Natural killer cell treated with Interleukin-12 subunit alpha and Interleukin-12 subunit beta and Interleukin-15 and Interleukin-18, amount 100 ng/mL, for 72 hours (primary cell): ENCODE data around the gene CPLX3. TPM values are rescaled to one million over a fixed set of nuclear protein-coding genes. Genes with fewer than 3 reads are reported as not detected.

Source experiments
- ATAC-seq, 2 donors: fragments of 150-1000 bp; cut with Tn5 transposase in 1 of 2; sonication (Bioruptor Pico), chemical (Tn5 transposase) in 1 of 2; 2 replicates each; pipeline ENCODE4 v1.10.0; 2021
- DNase-seq: peaks from one replicate; pipeline ENCODE4 v3.0.0; 2022; ENCODE audit warnings: low spot score
- H3K27ac Mint-ChIP-seq, 2 donors: 1 replicate in 1 of 2; 2 replicates in 1 of 2; pipeline ENCODE4 v1.8.0; 2022; ENCODE audit warnings: mixed read lengths in 2 of 2, mild to moderate bottlenecking in 1 of 2, moderate library complexity in 1 of 2
- H3K27me3 Mint-ChIP-seq, 2 donors: 1 replicate in 1 of 2; 2 replicates in 1 of 2; pipeline ENCODE4 v1.8.0; 2022; ENCODE audit warnings: mixed read lengths in 2 of 2
- H3K36me3 Mint-ChIP-seq: one replicate; pipeline ENCODE4 v1.8.0; 2022; ENCODE audit warnings: mixed read lengths
- H3K4me1 Mint-ChIP-seq, 2 donors: 1 replicate in 1 of 2; 2 replicates in 1 of 2; pipeline ENCODE4 v1.8.0; 2022; ENCODE audit warnings: low read depth in 2 of 2, mixed read lengths in 2 of 2, mild to moderate bottlenecking in 1 of 2
- H3K4me3 Mint-ChIP-seq: one replicate; pipeline ENCODE4 v1.8.0; 2022; ENCODE audit warnings: mixed read lengths
- H3K9me3 Mint-ChIP-seq: 2 replicates; pipeline ENCODE4 v1.8.0; 2022; ENCODE audit warnings: mixed read lengths
- total RNA-seq, 2 donors: library from RNA; stranded (reverse); gene quantifications; one replicate each; pipeline ENCODE4 v1.2.3, GENCODE V29; 2022

CPLX3 gene, protein sequence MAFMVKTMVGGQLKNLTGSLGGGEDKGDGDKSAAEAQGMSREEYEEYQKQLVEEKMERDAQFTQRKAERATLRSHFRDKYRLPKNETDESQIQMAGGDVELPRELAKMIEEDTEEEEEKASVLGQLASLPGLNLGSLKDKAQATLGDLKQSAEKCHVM
- 1 to 10 TPM in 1 of 2 donors, under 1 TPM in 1; 0.43 to 1.7 TPM for total RNA-seq

DNA sequence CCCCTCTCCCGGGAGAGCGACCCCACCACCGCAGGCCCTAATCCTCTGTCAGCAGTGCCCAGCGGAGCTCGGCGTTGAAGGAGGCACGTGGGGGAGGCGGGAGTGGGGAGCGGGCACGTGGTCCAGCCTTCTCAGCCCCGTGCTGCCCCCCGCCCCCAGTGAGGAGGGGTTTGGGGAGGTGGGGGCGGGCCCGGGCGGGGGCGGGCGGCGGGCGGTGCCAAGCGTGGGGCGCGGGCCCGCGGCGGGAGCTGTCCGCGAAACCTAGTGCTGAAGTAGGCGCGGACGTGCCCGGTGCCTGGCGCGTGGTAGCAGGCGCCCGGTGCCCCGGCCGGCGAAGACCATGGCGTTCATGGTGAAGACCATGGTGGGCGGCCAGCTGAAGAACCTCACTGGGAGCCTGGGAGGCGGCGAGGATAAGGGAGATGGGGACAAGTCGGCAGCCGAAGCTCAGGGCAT lies at the start of gene CPLX3:
Gene CPLX3, plus strand, starts transcription at position 264 of the 456 bp plus-strand sequence. Its CDS starts 77 bp downstream, at position 341.
- Mint-ChIP-seq H3K9me3 (no peaks in the 10 kb centered on the region), H3K27me3 (peaks cover 15 to 19% of the 10 kb centered on the region in 2 donors), H3K4me3 (no peak within 1 kb of the TSS), H3K4me1 (peaks cover 0 to 6% of the 10 kb centered on the region in 2 donors), H3K27ac (no peak within 1 kb of the TSS), H3K36me3 (no peaks in the 10 kb centered on the region)
- peak in 1 of 2 donors; percentile 59 for ATAC-seq
- no peak for DNase-seq

GRCh38 chr15:74776821-74777768 lies 49.3 kb upstream of the CPLX3 start:
- Mint-ChIP-seq H3K27me3 (no peaks in the 10 kb centered on the region), H3K4me1 (peaks cover 63 to 68% of the 10 kb centered on the region in 2 donors), H3K27ac (peak overlapping the region; percentile 100), H3K9me3 (no peaks in the 10 kb centered on the region), H3K36me3 (no peaks in the 10 kb centered on the region), H3K4me3 (peak overlapping the region; percentile 96)
- peak; percentile 58 to 67 for ATAC-seq
- DNase-seq, result peak; percentile 89

GRCh38 chr15:74777769-74778598 lies 48.4 kb upstream of the CPLX3 start:
- Mint-ChIP-seq H3K27me3 (no peaks in the 10 kb centered on the region), H3K36me3 (no peaks in the 10 kb centered on the region), H3K27ac (peak overlapping the region; percentile 100), H3K4me3 (peak overlapping the region; percentile 96), H3K9me3 (no peaks in the 10 kb centered on the region), H3K4me1 (peaks cover 63 to 68% of the 10 kb centered on the region in 2 donors)
- ATAC-seq (no peak), DNase-seq (peak; percentile 49)

- Mint-ChIP-seq H3K4me3 (peak overlapping the region; percentile 96), H3K4me1 (peaks cover 67 to 68% of the 10 kb centered on the region in 2 donors), H3K9me3 (no peaks in the 10 kb centered on the region), H3K27ac (peak overlapping the region; percentile 100), H3K27me3 (no peaks in the 10 kb centered on the region), H3K36me3 (no peaks in the 10 kb centered on the region)
- peak; percentile 41 for DNase-seq
- ATAC-seq, result no peak
Measured at GRCh38 chr15:74778599-74778970, 47.8 kb upstream of the CPLX3 start.

- peaks cover 68 to 73% of the 10 kb centered on the region in 2 donors for H3K4me1 Mint-ChIP-seq
- ATAC-seq (no peak), DNase-seq (no peak)
- peak overlapping the region; percentile 100 for H3K27ac Mint-ChIP-seq
- H3K9me3 Mint-ChIP-seq, result no peaks in the 10 kb centered on the region
- no peaks in the 10 kb centered on the region for H3K27me3 Mint-ChIP-seq
- H3K4me3 Mint-ChIP-seq, result peak overlapping the region; percentile 96
- no peaks in the 10 kb centered on the region for H3K36me3 Mint-ChIP-seq
Measured at GRCh38 chr15:74779162-74779648, 47.2 kb upstream of the CPLX3 start.

- peaks cover 6% of the 10 kb centered on the region for H3K36me3 Mint-ChIP-seq
- DNase-seq (no peak), ATAC-seq (peak; percentile 36 to 37)
- no peaks in the 10 kb centered on the region for H3K27me3 Mint-ChIP-seq
- H3K9me3 Mint-ChIP-seq, result no peaks in the 10 kb centered on the region
- H3K4me1 Mint-ChIP-seq, result peaks cover 72 to 84% of the 10 kb centered on the region in 2 donors
- H3K4me3 Mint-ChIP-seq, result peak overlapping the region; percentile 96
- peak overlapping the region; percentile 100 for H3K27ac Mint-ChIP-seq
Measured at GRCh38 chr15:74780523-74781430, 45.6 kb upstream of the CPLX3 start.

DNA sequence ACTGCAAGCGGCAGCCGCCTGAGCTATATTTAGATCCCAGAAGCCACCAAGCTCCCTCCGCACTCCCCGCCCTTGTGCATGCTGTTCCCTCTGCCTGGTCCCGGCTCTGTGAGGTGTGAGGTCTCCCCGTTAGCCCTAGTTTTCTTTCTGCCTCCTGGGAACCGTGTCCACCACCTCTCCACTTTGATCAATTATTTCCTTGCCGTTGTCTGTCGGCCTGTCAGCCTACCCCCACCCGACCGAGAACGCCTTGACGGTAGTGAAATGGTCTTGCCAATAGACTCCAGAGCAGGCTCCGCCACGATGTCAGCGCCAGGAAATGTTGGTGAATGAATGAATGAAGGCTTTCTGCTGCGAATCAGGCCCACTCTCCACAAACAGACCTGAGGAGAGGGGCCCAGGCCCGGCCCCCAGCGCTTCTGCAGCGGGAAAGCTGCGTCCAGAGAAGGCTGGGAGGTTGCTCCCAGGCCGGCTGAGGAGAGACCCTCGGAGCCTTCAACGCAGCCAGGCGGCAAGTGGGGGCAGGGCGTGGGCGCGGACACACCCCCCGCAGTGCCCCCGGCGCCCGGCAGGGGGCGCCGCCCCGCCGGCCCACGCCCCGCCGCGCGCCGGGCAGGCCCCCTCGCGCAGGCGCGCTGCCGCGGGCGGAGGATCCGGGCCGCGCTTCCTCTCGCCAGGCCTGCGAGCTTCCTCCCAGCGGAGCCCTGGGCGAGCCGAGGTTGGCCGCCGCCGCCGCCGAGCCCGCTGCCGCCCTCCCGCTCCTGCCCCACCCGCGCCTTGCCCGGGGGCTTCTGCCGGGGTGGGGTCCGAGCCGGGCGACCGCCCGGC lies 44.8 kb upstream of the CPLX3 start, which contains the start of gene CSK:
Gene CSK, plus strand, starts transcription at position 650 of the 828 bp plus-strand sequence. CDS start 16,218 bp downstream, outside the sequence.
- ATAC-seq, result peak; percentile 77 to 85
- Mint-ChIP-seq H3K27ac (peak within 1 kb of the TSS; percentile 100), H3K36me3 (peaks cover 6% of the 10 kb centered on the region), H3K4me3 (peak within 1 kb of the TSS; percentile 96), H3K27me3 (no peaks in the 10 kb centered on the region), H3K9me3 (no peaks in the 10 kb centered on the region), H3K4me1 (peaks cover 75 to 82% of the 10 kb centered on the region in 2 donors)
- peak; percentile 91 for DNase-seq

GRCh38 chr15:74782259-74783071 lies 44.0 kb upstream of the CPLX3 start:
- H3K27me3 Mint-ChIP-seq, result no peaks in the 10 kb centered on the region
- H3K4me3 Mint-ChIP-seq, result peak overlapping the region; percentile 87
- peaks cover 6% of the 10 kb centered on the region for H3K36me3 Mint-ChIP-seq
- no peaks in the 10 kb centered on the region for H3K9me3 Mint-ChIP-seq
- H3K27ac Mint-ChIP-seq, result peak overlapping the region; percentile 91 to 97
- ATAC-seq, result peak; percentile 44 to 65
- H3K4me1 Mint-ChIP-seq, result peaks cover 73 to 81% of the 10 kb centered on the region in 2 donors
- peak; percentile 78 for DNase-seq

DNA sequence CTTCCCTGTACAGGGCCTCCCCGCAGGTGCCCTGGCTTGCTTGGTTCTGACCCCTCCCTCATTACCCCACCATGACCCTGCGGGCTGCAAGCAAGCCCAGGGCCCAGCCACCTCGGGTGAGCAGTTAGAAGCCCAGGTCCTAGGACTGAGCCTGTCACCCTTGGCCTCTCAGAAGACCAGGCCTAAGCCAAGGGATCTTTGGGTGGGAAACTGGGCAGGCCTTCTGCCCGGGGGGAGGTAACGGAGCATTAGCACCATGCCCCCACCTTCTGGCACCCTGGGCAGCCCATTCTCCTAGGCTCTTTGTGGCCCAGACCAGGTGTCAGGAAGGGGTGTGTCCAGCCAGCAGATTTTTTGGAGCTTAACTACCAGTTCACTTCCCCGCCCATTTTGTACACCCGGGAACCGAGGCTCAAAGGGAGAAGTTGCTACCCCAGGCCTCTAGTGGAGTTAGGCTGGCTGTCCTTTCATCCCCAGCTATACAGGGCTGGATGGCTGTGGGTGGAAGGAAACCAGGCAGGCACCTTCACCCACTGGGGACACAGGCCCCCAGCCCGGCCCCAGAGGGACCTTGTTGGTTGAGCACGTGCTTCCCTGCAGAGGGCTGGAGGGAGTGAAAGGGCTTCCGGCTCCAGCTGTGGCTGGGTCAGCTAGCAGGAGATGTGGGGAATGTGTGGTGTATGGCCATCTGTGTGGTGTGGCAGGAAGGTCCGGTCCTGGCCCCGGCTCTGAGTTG lies 43.2 kb upstream of the CPLX3 start:
- Mint-ChIP-seq H3K27me3 (no peaks in the 10 kb centered on the region), H3K9me3 (no peaks in the 10 kb centered on the region), H3K4me3 (peak overlapping the region; percentile 87), H3K36me3 (peaks cover 6% of the 10 kb centered on the region), H3K4me1 (peaks cover 73 to 79% of the 10 kb centered on the region in 2 donors), H3K27ac (peak overlapping the region; percentile 91 to 97)
- DNase-seq (no peak), ATAC-seq (no peak)

DNA sequence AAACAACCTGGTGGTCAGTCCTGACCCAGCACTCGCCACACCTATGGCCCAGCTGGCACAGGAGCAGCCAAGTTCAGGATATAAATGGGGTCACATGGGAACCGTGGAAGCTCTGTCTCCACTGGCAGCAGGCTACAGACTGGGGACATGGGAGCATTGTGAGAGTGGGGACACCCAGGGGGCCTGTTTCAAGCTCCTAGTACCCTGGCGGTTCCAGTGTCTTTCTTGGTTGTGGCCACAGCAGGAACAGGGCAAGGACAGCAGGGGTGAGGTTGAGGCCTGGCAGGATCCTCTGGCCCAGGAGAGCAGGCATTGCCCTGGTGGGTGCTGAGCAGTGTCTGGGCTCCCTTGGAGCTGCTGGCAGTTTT lies 42.6 kb upstream of the CPLX3 start:
- no peak for ATAC-seq
- Mint-ChIP-seq H3K9me3 (no peaks in the 10 kb centered on the region), H3K27me3 (no peaks in the 10 kb centered on the region), H3K27ac (peak overlapping the region; percentile 91 to 97), H3K4me3 (peak overlapping the region; percentile 87), H3K4me1 (peaks cover 72 to 79% of the 10 kb centered on the region in 2 donors), H3K36me3 (peaks cover 6% of the 10 kb centered on the region)
- no peak for DNase-seq
